ENCODE data around the gene SLC1A7. TPM values are rescaled to one million over a fixed set of nuclear protein-coding genes. Genes with fewer than 3 reads are reported as not detected.

The SLC1A7 gene
- total RNA-seq, 6 experiments from 2014 or later = 0.09 TPM; not detected in 5

DNA sequence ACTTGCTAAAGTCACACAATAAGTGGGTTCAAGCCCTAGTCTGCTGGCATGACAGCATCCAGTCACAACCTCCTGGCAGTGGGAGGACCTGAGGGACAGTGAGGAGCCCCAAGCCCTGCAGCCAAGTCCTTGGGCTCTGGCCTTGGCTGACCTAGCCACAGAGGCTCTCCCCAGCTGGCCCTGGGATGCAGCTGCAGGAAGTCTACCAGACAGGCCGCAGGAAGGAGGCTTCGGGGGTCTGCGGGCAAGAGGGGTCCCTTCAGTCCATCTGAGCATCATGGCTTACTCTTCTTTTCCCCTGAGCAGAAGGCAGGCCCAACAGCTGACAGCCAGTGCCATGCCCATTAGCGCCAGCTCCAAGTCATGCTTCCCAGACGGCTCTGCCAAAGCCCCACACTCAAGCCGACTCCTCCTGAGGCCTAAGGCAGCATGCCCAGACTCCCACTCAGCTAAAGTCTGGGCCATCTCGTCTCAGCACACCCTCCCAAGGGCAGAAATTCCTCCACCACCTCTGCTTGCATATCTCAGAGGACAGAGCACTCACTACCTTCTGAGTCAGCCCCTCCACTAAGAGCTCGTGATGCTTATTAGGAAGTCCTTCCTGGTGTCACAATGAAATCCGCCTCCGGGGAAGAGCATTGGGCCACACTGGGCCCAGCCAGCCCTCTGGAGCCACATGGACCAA lies 20.1 kb downstream of the SLC1A7 start:
- Mint-ChIP-seq H3K9me3 (no peaks in the 10 kb centered on the region), H3K36me3 (ENCODE audit: low read depth) (no peaks in the 10 kb centered on the region), H3K27ac (peak overlapping the region; percentile 70), H3K4me3 (no peak overlapping the region), H3K4me1 (ENCODE audit: low read depth) (peaks cover 47% of the 10 kb centered on the region), H3K27me3 (ENCODE audit: insufficient read depth) (no peaks in the 10 kb centered on the region; the same call in 1 of the 2 replicates)
- DNase-seq = peak; percentile 43
- TF ChIP-seq CTCF (IDR thresholded peaks at IDR 0.05) = no peak

DNA sequence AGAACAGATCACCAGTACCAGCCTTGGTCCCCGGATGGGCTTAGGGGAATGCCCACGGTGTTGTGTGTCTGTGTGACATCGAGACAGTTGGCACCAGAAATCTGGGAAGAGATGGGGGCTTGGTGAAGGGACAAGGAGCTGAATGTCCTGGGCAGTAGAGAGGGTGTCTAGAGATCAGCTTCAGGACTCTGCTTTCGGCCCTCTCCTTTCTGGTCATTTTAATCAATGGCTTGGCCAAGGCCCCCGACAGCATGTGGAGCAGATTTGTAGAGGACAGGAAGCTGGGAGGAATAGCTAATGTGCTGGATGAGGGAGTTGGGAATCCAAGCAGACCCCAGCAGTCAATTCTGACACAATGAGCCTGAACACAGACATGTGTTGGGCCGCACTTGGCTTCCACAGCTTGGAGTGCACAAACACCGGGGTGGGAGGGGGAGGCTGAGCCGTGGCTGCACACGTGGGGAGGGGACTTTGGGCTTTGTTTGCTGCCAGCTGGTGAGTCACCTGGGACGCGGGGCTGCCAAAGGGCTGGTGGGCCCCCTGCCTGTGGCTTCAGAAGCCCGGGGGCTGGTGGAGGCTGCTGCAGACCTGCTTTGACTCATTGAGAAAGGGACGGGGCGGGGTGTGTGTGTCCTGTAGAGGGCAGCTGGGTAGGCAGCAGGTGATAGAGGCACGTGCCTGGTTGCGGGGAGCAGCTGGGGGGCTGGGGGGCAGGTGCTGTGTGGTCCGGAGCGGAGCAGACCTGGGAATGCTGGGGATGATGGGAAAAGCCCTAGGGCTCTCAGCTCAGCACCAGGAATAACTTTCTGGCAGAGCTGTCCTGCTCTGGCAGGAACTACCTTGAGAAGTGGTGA lies 20.9 kb downstream of the SLC1A7 start:
- H3K36me3 Mint-ChIP-seq (ENCODE audit: low read depth) = no peaks in the 10 kb centered on the region
- DNase-seq = no peak
- H3K27ac Mint-ChIP-seq = peak overlapping the region; percentile 28; the same call in 1 of the 2 replicates
- H3K4me1 Mint-ChIP-seq (ENCODE audit: low read depth) = peaks cover 43% of the 10 kb centered on the region
- peak; percentile 9; the same call in 1 of the 2 replicates for TF ChIP-seq CTCF (IDR thresholded peaks at IDR 0.05)
- H3K9me3 Mint-ChIP-seq = no peaks in the 10 kb centered on the region
- H3K27me3 Mint-ChIP-seq (ENCODE audit: insufficient read depth) = no peaks in the 10 kb centered on the region; the same call in 1 of the 2 replicates
- no peak overlapping the region for H3K4me3 Mint-ChIP-seq

- no peak overlapping the region for H3K27ac Mint-ChIP-seq
- no peak for TF ChIP-seq CTCF (IDR thresholded peaks at IDR 0.05)
- no peak overlapping the region for H3K4me3 Mint-ChIP-seq
- H3K36me3 Mint-ChIP-seq (ENCODE audit: low read depth) = no peaks in the 10 kb centered on the region
- H3K27me3 Mint-ChIP-seq (ENCODE audit: insufficient read depth) = no peaks in the 10 kb centered on the region; the same call in 1 of the 2 replicates
- no peak for DNase-seq
- peaks cover 41% of the 10 kb centered on the region for H3K4me1 Mint-ChIP-seq (ENCODE audit: low read depth)
- H3K9me3 Mint-ChIP-seq = no peaks in the 10 kb centered on the region
Measured at GRCh38 chr1:53120659-53121058, 21.8 kb downstream of the SLC1A7 start.

GRCh38 chr1:53117836-53118235 lies 24.6 kb downstream of the SLC1A7 start:
- Mint-ChIP-seq H3K4me3 (no peak overlapping the region), H3K9me3 (no peaks in the 10 kb centered on the region), H3K27ac (no peak overlapping the region), H3K4me1 (ENCODE audit: low read depth) (peaks cover 40% of the 10 kb centered on the region), H3K27me3 (ENCODE audit: insufficient read depth) (peaks cover 1% of the 10 kb centered on the region), H3K36me3 (ENCODE audit: low read depth) (no peaks in the 10 kb centered on the region)
- no peak for TF ChIP-seq CTCF (IDR thresholded peaks at IDR 0.05)
- DNase-seq = no peak

GRCh38 chr1:53116933-53117600 lies 25.4 kb downstream of the SLC1A7 start:
- peaks cover 6% of the 10 kb centered on the region for H3K36me3 Mint-ChIP-seq (ENCODE audit: low read depth)
- no peak for TF ChIP-seq CTCF (IDR thresholded peaks at IDR 0.05)
- H3K27ac Mint-ChIP-seq = no peak overlapping the region

More at GRCh38 chr1:53116933-53117600, 25.4 kb downstream of the SLC1A7 start:
- DNase-seq = no peak
- H3K9me3 Mint-ChIP-seq = peaks cover 6% of the 10 kb centered on the region
- H3K4me3 Mint-ChIP-seq = no peak overlapping the region
- peaks cover 40% of the 10 kb centered on the region for H3K4me1 Mint-ChIP-seq (ENCODE audit: low read depth)
- peaks cover 1% of the 10 kb centered on the region for H3K27me3 Mint-ChIP-seq (ENCODE audit: insufficient read depth)
